ENCODE data around the gene SLC26A8. TPM values are rescaled to one million over a fixed set of nuclear protein-coding genes. Genes with fewer than 3 reads are reported as not detected.
"Not testable (repeated sequence)": the region's sequence is repeated elsewhere in the genome, so short reads cannot be mapped to it uniquely, and the experiment has no call there.

SLC26A8 gene
- total and polyA plus RNA-seq, 2 experiments from 2014 or later, result 0.37 TPM; not detected in 1

DNA sequence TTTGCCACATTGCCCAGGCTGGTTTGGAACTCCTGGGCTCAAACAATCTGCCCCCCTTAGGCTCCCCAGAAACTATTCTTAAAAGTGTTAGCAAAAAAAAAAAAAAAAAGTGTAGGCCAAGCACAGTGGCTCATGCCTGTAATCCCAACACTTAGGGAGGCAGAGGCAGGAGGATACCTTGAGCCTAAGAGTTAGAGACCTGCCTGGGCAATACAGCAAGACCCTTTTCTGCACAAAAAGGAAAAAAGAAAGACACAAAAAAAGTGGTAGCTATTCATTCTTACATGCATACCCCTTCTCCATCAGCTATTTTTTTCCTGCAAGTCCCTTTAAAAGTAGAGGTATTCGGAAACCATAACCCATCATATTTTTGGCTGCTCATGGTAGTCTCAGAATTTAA is 100.3 kb downstream of the SLC26A8 start:
- no peak overlapping the region for H3K4me3 ChIP-seq
- H3K36me3 ChIP-seq, result no peaks in the 10 kb centered on the region
- no peaks in the 10 kb centered on the region for H3K9me3 ChIP-seq (ENCODE audit: low read depth)
- H3K27ac ChIP-seq, result no peak overlapping the region
- peaks cover 11% of the 10 kb centered on the region for H3K4me1 ChIP-seq (ENCODE audit: low read depth)
- no peak for TF ChIP-seq CTCF (IDR thresholded peaks at IDR 0.05; ENCODE audit: low read depth, low read length)
- no peaks in the 10 kb centered on the region for H3K27me3 ChIP-seq
- DNase-seq (ENCODE audit: low read depth in 1 of 2, low spot score in 1 of 2), result no peak

DNA sequence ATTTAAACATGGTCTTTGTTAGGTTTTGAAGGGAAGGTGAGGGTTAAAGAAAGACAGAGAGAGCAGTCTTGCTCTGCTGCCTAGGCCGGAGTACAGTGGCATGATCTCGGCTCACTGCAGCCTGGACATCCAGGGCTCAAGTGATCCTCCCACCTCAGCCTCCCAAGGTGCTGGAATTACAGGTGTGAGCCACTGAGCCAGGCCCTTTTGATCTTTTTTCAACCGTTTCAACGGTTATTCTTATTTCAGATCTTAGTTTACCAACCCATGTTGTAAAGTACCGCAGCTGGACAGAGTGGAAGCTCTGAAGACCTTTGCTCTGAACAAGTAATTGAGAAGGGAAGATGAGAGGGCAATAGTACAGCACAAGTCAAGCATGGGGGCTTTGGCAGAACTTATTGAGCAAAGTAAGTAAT is 102.3 kb downstream of the SLC26A8 start:
- peaks cover 24% of the 10 kb centered on the region for H3K4me1 ChIP-seq (ENCODE audit: low read depth)
- no peak overlapping the region for H3K27ac ChIP-seq
- no peak for DNase-seq (ENCODE audit: low read depth in 1 of 2, low spot score in 1 of 2)
- H3K27me3 ChIP-seq, result no peaks in the 10 kb centered on the region
- no peaks in the 10 kb centered on the region for H3K9me3 ChIP-seq (ENCODE audit: low read depth)
- no peak overlapping the region for H3K4me3 ChIP-seq
- TF ChIP-seq CTCF (IDR thresholded peaks at IDR 0.05; ENCODE audit: low read depth, low read length), result no peak
- no peaks in the 10 kb centered on the region for H3K36me3 ChIP-seq

- Histone ChIP-seq H3K27ac (peak within 1 kb of the TSS; percentile 49), H3K27me3 (no peaks in the 10 kb centered on the region), H3K9me3 (ENCODE audit: low read depth) (no peaks in the 10 kb centered on the region), H3K36me3 (no peaks in the 10 kb centered on the region), H3K4me1 (ENCODE audit: low read depth) (peaks cover 24% of the 10 kb centered on the region), H3K4me3 (peak within 1 kb of the TSS; percentile 80)
- DNase-seq (ENCODE audit: low read depth in 1 of 2, low spot score in 1 of 2), result peak; percentile 86 to 92
- TF ChIP-seq CTCF (IDR thresholded peaks at IDR 0.05; ENCODE audit: low read depth, low read length), result no peak
Measured at GRCh38 chr6:35920793-35921732, 103.4 kb downstream of the SLC26A8 start, which contains the start of gene SRPK1. TSS of gene SRPK1 (minus strand) at chr6:35921098. CDS start at chr6:35921056, 42 bp downstream.

- peaks cover 3% of the 10 kb centered on the region for H3K36me3 ChIP-seq
- no peaks in the 10 kb centered on the region for H3K9me3 ChIP-seq (ENCODE audit: low read depth)
- H3K4me1 ChIP-seq (ENCODE audit: low read depth), result peaks cover 24% of the 10 kb centered on the region
- H3K27me3 ChIP-seq, result no peaks in the 10 kb centered on the region
- peak overlapping the region; percentile 38 for H3K27ac ChIP-seq
- no peak for TF ChIP-seq CTCF (IDR thresholded peaks at IDR 0.05; ENCODE audit: low read depth, low read length)
- DNase-seq (ENCODE audit: low read depth in 1 of 2, low spot score in 1 of 2), result peak; percentile 59 to 74
- H3K4me3 ChIP-seq, result peak overlapping the region; percentile 80
Measured at GRCh38 chr6:35919827-35920751, 104.4 kb downstream of the SLC26A8 start.

DNA sequence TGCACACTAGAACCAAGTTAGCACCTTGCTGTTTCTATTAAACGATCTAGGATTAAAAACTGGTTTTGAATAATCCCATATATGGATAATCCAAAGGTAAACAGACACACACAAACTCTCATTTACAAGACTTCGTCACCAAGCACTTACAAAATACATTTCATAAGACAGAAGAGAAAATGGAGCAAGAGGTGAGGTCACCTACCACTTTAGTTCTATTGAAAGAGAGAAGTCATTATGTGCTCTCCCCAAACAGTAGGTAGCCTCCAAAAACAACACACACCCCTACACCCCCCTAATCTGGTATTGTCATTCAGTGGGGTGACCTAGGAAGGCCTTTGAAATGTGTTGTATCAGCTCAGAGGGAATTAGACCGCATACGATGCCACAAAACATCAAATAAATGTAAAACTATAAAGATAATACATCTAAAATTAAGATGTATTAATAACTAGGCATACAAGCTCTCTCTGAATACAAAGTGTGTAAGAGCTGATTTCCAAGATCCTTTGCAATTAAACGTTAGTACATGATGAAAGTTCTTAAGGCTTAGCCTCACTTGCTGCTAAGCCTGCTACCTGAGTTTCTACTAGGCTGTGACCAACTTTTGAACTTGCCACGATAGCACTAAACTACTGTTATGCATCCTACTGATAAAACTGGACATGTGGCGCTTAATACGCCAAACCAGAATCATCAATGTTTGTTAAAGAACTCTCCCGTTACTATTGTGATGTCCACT is 105.2 kb downstream of the SLC26A8 start:
- Histone ChIP-seq H3K27ac (no peak overlapping the region), H3K4me1 (ENCODE audit: low read depth) (peaks cover 24% of the 10 kb centered on the region), H3K27me3 (no peaks in the 10 kb centered on the region), H3K36me3 (peaks cover 3% of the 10 kb centered on the region), H3K4me3 (peak overlapping the region; percentile 80), H3K9me3 (ENCODE audit: low read depth) (no peaks in the 10 kb centered on the region)
- DNase-seq (ENCODE audit: low read depth in 1 of 2, low spot score in 1 of 2), result peak in 1 of 2 donors; percentile 32
- no peak for TF ChIP-seq CTCF (IDR thresholded peaks at IDR 0.05; ENCODE audit: low read depth, low read length)

- H3K4me1 ChIP-seq (ENCODE audit: low read depth), result peaks cover 24% of the 10 kb centered on the region
- not testable (repeated sequence) for H3K36me3 ChIP-seq; H3K27ac ChIP-seq; H3K4me3 ChIP-seq; DNase-seq (ENCODE audit: low read depth in 1 of 2, low spot score in 1 of 2); H3K27me3 ChIP-seq; H3K9me3 ChIP-seq (ENCODE audit: low read depth)
Measured at GRCh38 chr6:35916893-35917292, 107.5 kb downstream of the SLC26A8 start.
